ENCODE results near the gene VIM. TPM values are rescaled to one million over a fixed set of nuclear protein-coding genes. Genes with fewer than 3 reads are reported as not detected.
A peak's percentile ranks its signal among the peaks of the same experiment; 100 is the strongest.

Gene VIM
- total RNA-seq, 1 donor from 2014 or later, result 193 TPM

- no peaks in the 10 kb centered on the region for H3K9me3 Mint-ChIP-seq
- no peak overlapping the region for H3K27ac Mint-ChIP-seq
- H3K27me3 Mint-ChIP-seq (ENCODE audit: insufficient read depth), result no peaks in the 10 kb centered on the region
- intact Hi-C loops (cut with micrococcal nuclease), result no loop called here
- peaks cover 49% of the 10 kb centered on the region for H3K4me1 Mint-ChIP-seq (ENCODE audit: low read depth)
- H3K36me3 Mint-ChIP-seq (ENCODE audit: low read depth), result peaks cover 19% of the 10 kb centered on the region
- no peak overlapping the region for H3K4me3 Mint-ChIP-seq
- DNase-seq (ENCODE audit: low spot score), result no peak
Measured at GRCh38 chr10:17213646-17214349, 14.2 kb upstream of the VIM start.

DNA sequence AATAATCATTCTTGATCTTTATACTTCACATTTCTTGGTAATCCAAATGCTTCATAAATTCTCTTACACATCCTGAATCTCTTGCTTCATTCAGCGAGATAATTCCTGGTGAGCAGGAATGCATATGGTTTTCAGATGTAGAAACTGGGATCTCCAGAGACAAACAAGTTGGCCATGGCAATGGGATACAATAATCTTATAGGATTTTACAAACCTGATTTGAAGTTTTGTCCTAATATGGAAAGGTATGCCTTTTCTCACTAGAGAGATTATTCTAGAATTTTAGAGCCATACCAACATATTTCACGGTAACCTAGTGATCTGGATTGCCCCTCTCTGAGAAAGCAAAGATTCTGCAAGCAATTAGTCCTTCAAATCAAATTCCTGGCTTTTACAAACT, 13.5 kb upstream of the VIM start:
- Mint-ChIP-seq H3K9me3 (no peaks in the 10 kb centered on the region), H3K27ac (no peak overlapping the region), H3K36me3 (ENCODE audit: low read depth) (peaks cover 21% of the 10 kb centered on the region), H3K27me3 (ENCODE audit: insufficient read depth) (no peaks in the 10 kb centered on the region), H3K4me3 (no peak overlapping the region), H3K4me1 (ENCODE audit: low read depth) (peaks cover 44% of the 10 kb centered on the region)
- DNase-seq (ENCODE audit: low spot score), result no peak
- intact Hi-C loops (cut with micrococcal nuclease), result no loop called here

DNA sequence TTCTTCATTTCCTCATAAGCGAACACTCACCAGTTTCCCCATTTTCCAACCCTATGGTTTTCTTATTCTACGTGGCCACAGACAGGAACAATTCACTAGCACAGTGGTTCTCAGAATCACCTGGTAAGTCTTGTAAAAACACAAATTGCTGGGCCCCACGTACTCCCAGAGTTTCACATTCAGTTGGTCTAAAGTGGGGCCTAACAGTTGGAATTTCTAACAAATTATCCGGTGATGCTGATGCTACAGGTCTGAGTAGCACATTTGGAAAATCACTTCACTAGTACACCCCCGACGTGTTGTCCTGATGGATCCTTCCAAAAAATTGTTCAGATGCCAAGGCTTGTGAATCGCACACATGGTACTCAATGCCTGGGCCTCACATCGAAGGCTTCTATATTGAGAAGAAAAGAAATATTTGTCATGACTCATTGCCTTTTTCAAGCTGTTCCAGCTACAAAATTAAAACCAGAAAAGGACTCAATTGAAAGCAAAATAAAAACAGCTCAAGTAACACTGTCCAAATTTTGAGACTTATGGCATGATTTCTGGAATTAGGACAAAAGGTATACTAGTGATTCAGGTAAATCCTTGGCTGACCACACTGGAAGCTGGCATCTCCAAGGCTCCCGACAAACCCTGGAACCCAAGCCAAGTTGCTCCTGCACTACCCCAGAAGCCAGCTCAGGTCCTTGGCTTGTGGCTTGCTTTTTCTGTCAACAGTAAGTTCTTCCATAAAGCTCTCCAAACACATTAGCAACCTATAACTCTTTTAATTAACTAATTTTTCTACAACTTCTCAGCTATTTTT, 12.9 kb upstream of the VIM start:
- H3K4me3 Mint-ChIP-seq, result no peak overlapping the region
- no peak for DNase-seq (ENCODE audit: low spot score)
- intact Hi-C loops (cut with micrococcal nuclease), result no loop called here

DNA sequence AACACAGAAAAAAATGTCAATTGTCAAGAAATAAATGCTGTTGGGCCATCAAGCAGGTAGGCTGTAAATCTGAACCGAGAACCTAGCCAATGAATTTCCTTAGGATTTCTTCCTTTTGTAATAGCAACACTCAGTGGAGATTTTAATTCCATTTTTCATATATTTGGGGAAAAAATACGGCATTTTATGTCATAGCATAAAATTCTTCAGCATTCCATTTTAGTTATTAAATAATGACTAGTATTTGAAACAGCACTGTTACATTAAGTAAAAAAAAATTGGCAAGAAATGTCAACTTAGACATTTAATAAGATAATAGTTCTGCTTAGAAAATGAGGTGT, 12.3 kb upstream of the VIM start:
- Mint-ChIP-seq H3K27me3 (ENCODE audit: insufficient read depth) (no peaks in the 10 kb centered on the region), H3K27ac (peak overlapping the region; percentile 98), H3K4me3 (no peak overlapping the region), H3K4me1 (ENCODE audit: low read depth) (peaks cover 46% of the 10 kb centered on the region), H3K9me3 (no peaks in the 10 kb centered on the region), H3K36me3 (ENCODE audit: low read depth) (peaks cover 22% of the 10 kb centered on the region)
- intact Hi-C loops (cut with micrococcal nuclease), result loop anchor here (1.0 kb wide), 9 partner anchors 9 to 398 kb away; partner anchors contain the start of genes RSU1 and TRDMT1
- no peak for DNase-seq (ENCODE audit: low spot score)

More for the DNA sequence above, 12.9 kb upstream of the VIM start:
- Mint-ChIP-seq H3K4me1 (ENCODE audit: low read depth) (peaks cover 44% of the 10 kb centered on the region), H3K36me3 (ENCODE audit: low read depth) (peaks cover 22% of the 10 kb centered on the region), H3K27me3 (ENCODE audit: insufficient read depth) (no peaks in the 10 kb centered on the region), H3K9me3 (no peaks in the 10 kb centered on the region), H3K27ac (no peak overlapping the region)

DNA sequence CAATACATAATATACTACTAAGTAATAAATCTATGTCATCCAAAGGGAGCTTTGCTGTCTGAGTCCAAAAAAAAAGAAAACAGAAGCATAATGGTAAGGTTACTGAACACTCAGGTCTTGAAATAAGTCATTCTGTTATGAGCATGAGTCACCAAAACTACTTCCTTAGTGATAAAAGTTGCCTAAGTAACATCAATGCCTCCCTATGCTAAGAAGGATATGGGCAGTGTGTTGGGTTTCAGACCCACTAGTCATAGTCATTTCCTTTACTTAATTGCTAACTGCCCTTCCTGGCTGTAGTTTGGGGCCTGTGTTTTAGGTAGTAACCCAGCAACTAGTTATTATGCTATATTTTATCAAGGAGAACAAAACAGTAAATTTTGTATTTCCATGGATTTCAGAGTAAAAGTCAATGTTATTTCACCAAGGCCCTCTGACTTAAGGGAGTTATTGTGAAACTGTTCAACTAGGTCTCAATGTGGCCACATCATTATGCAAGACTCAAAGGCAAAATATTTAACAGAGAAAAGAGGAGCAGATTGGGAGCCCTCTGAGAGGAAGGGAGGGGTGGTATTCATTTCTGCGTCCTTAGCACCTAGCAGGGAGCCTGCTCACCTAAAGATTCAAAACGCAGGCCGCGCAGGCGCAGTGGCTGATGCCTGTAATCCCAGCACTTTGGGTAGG, 11.7 kb upstream of the VIM start:
- Mint-ChIP-seq H3K4me3 (peak overlapping the region; percentile 45), H3K36me3 (ENCODE audit: low read depth) (peaks cover 25% of the 10 kb centered on the region), H3K9me3 (no peaks in the 10 kb centered on the region), H3K4me1 (ENCODE audit: low read depth) (peaks cover 51% of the 10 kb centered on the region), H3K27ac (peak overlapping the region; percentile 98), H3K27me3 (ENCODE audit: insufficient read depth) (no peaks in the 10 kb centered on the region)
- peak; percentile 34 for DNase-seq (ENCODE audit: low spot score)
- intact Hi-C loops (cut with micrococcal nuclease), result loop anchor here (1.0 kb wide), 9 partner anchors 10 to 399 kb away; partner anchors contain the start of genes RSU1 and TRDMT1

DNA sequence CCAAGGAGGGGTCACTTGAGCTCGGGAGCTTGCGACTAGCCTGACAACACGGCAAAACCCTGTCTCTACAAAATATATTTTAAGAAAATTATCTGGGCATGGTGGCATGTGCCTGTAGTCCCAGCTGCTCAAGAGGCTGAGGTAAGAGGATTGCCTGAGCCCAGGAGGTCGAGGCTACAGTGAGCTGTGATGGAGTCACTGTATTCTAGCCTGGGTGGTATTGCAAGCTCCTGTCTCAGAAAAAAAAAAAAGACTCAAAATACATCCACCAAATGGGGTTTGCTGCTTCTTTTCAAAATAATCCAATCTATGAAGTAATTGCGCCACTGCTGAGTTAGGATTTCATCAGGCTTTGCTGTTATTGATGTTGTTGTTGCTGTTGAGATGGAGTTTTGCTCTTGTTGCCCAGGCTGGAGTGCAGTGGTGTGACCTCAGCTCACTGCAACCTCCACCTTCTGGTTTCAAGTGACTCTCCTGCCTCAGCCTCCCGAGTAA, 11.1 kb upstream of the VIM start:
- Mint-ChIP-seq H3K36me3 (ENCODE audit: low read depth) (peaks cover 25% of the 10 kb centered on the region), H3K4me3 (no peak overlapping the region), H3K9me3 (no peaks in the 10 kb centered on the region), H3K27me3 (ENCODE audit: insufficient read depth) (no peaks in the 10 kb centered on the region), H3K4me1 (ENCODE audit: low read depth) (peaks cover 51% of the 10 kb centered on the region), H3K27ac (peak overlapping the region; percentile 98)
- intact Hi-C loops (cut with micrococcal nuclease), result loop anchor here (1.0 kb wide), 9 partner anchors 10 to 400 kb away; partner anchors contain the start of genes RSU1 and TRDMT1
- no peak for DNase-seq (ENCODE audit: low spot score)

DNA sequence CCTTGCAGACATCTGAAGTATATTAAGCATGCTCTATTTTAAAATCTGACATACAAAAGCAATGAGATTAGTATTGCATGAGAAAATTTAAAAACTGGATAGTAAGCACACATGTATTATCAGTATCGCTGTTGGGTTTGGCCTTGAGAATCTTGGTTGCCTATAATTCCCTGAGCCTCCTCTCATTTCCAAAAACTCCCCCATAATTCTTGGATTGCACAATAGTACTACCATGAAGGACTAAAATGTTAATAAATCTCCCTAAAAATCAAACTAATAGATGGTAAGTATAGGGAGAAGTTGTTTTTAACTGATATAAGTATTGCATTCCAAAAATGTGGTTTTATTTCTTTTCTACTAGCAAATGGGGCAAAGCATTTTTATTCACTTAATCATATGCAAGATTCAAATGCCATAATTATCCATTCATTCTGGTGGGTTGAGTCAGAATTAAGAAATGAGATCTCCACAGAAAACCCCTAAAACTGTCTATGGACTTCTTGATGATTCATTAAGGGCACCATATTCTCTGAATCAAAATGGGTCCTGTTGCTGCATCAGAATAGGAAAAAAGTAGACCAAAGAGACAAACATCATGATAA, 10.3 kb upstream of the VIM start:
- no peak for DNase-seq (ENCODE audit: low spot score)
- Mint-ChIP-seq H3K4me3 (no peak overlapping the region), H3K9me3 (no peaks in the 10 kb centered on the region), H3K36me3 (ENCODE audit: low read depth) (peaks cover 26% of the 10 kb centered on the region), H3K27me3 (ENCODE audit: insufficient read depth) (peaks cover 4% of the 10 kb centered on the region), H3K4me1 (ENCODE audit: low read depth) (peaks cover 53% of the 10 kb centered on the region), H3K27ac (peak overlapping the region; percentile 67)
- intact Hi-C loops (cut with micrococcal nuclease), result no loop called here

DNA sequence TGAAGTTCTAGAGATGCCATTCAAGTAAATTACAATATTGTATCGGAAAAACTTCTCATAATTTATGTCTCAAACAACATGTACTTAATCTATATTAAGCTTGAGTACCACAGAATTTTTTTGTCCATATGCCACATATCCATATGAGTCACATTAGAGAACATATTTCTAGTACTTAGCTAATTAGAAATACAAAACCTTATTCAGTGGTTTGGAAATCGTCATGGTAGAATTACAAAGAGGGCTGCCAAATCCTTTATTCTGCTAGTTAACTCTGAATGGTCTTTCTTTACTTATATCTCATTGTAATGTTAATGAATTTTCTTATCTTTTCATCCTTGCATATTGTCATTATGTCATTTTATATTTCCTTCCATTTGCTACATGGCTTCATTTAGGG, 9.0 kb upstream of the VIM start:
- Mint-ChIP-seq H3K27me3 (ENCODE audit: insufficient read depth) (peaks cover 9% of the 10 kb centered on the region), H3K27ac (no peak overlapping the region), H3K4me1 (ENCODE audit: low read depth) (peaks cover 53% of the 10 kb centered on the region), H3K36me3 (ENCODE audit: low read depth) (peaks cover 29% of the 10 kb centered on the region), H3K9me3 (no peaks in the 10 kb centered on the region), H3K4me3 (no peak overlapping the region)
- DNase-seq (ENCODE audit: low spot score), result no peak
- intact Hi-C loops (cut with micrococcal nuclease), result no loop called here

GRCh38 chr10:17220652-17221100, 7.4 kb upstream of the VIM start:
- H3K4me1 Mint-ChIP-seq (ENCODE audit: low read depth), result peaks cover 41% of the 10 kb centered on the region
- peaks cover 32% of the 10 kb centered on the region for H3K36me3 Mint-ChIP-seq (ENCODE audit: low read depth)
- no peaks in the 10 kb centered on the region for H3K9me3 Mint-ChIP-seq
- H3K27me3 Mint-ChIP-seq (ENCODE audit: insufficient read depth), result peaks cover 9% of the 10 kb centered on the region
- intact Hi-C loops (cut with micrococcal nuclease), result no loop called here
- no peak overlapping the region for H3K4me3 Mint-ChIP-seq
- no peak for DNase-seq (ENCODE audit: low spot score)
- no peak overlapping the region for H3K27ac Mint-ChIP-seq

DNA sequence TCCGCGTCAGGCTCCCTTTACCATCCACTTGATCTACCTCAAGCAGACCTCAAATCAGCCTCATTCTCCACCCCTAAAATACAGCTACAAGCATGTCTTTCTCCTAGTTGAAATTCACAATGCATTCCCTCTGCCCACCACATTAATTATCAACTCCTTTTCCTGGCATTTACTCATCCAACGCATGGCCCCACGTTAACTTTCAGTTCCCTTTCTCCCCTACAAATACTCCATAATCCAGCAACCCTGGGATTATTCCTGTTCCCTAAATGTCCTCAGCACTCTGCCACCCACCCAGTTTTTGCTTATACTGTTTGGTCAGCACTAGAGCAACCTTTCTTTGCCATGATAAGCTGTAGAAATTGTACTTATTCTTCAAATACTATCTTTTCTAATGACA, 5.7 kb upstream of the VIM start:
- DNase-seq (ENCODE audit: low spot score), result no peak
- no peak overlapping the region for H3K4me3 Mint-ChIP-seq
- peaks cover 9% of the 10 kb centered on the region for H3K27me3 Mint-ChIP-seq (ENCODE audit: insufficient read depth)
- intact Hi-C loops (cut with micrococcal nuclease), result no loop called here
- no peak overlapping the region for H3K27ac Mint-ChIP-seq
- H3K4me1 Mint-ChIP-seq (ENCODE audit: low read depth), result peaks cover 44% of the 10 kb centered on the region
- H3K9me3 Mint-ChIP-seq, result no peaks in the 10 kb centered on the region
- peaks cover 34% of the 10 kb centered on the region for H3K36me3 Mint-ChIP-seq (ENCODE audit: low read depth)

DNA sequence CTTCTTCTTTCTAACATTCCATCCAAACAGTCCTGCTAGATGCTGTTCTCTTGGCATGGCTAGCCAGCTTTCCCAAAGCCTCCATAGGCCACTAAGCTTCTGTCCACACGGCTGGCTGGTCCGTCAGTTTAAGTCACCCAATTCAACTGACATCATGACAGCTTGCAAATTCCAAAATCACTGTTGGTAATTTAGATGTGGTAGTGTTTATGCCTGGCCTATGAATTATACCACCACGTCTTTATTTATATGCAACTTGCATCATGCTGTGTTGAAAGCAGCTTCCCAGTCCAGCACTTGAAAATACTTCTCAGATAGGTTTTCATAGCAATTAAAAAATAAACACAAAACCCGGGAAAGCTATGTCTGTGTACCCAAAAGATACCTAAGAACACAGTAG, 2.2 kb upstream of the VIM start:
- DNase-seq (ENCODE audit: low spot score), result no peak

DNA sequence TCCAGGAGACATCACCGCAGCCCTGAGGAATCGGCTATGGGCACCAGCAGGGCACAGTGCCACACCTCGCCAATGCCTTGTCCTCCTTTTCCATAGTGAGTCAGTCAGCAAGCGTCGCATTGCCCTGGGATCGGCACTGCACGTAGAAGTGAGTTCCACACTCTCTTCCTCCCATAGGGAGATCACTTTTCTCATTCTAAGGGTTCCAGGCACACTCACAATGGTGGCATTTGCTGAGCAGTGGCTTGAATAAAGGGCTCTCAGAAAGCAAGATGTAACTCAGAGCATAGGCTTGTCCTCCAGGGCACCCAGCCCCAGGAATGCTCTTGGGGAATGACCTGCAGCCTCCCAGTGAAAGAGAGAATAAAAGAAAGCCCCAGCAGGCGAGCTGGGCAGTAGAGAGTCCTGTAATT, 1.1 kb upstream of the VIM start:
- H3K4me1 Mint-ChIP-seq (ENCODE audit: low read depth), result peaks cover 54% of the 10 kb centered on the region
- peak overlapping the region; percentile 16 for H3K27ac Mint-ChIP-seq
- no peak for DNase-seq (ENCODE audit: low spot score)
- peak overlapping the region; percentile 92 for H3K4me3 Mint-ChIP-seq
- peaks cover 32% of the 10 kb centered on the region for H3K36me3 Mint-ChIP-seq (ENCODE audit: low read depth)
- no peaks in the 10 kb centered on the region for H3K9me3 Mint-ChIP-seq
- intact Hi-C loops (cut with micrococcal nuclease), result loop anchor here (1.0 to 5.0 kb wide), 7 partner anchors 11 to 1030 kb away; partner anchors contain the start of genes RSU1 and STAM
- H3K27me3 Mint-ChIP-seq (ENCODE audit: insufficient read depth), result peaks cover 9% of the 10 kb centered on the region

More for the DNA sequence above, 2.2 kb upstream of the VIM start:
- intact Hi-C loops (cut with micrococcal nuclease), result loop anchor here (5.0 kb wide), 2 partner anchors 416 to 1029 kb away; partner anchors contain the start of gene STAM
- Mint-ChIP-seq H3K4me3 (no peak overlapping the region), H3K27me3 (ENCODE audit: insufficient read depth) (peaks cover 9% of the 10 kb centered on the region), H3K9me3 (no peaks in the 10 kb centered on the region), H3K4me1 (ENCODE audit: low read depth) (peaks cover 48% of the 10 kb centered on the region), H3K27ac (no peak overlapping the region), H3K36me3 (ENCODE audit: low read depth) (peaks cover 28% of the 10 kb centered on the region)

Measured in activated T-helper 1 cell treated with anti-CD3 and anti-CD28 coated beads, Interleukin-12 subunit alpha, Interleukin-12 subunit beta, Interleukin-2, Interleukin-4 antibody, amounts not matched to agents 30 ng/mL and 10 ng/mL and 1 ng/mL, durations not matched to agents 14 hours and 24 hours and 36 hours (primary cell).